GM15510 (cell line): ENCODE results near the gene MDP1.

Source experiments
- POLR2A ChIP-seq: IDR thresholded peaks from 3 replicates; pipeline ENCODE4 v1.6.1; 2011; ENCODE audit warnings: borderline replicate concordance; ENCODE audit not compliant: insufficient read length; ENCODE audit errors: extremely low read depth

The MDP1 gene

DNA sequence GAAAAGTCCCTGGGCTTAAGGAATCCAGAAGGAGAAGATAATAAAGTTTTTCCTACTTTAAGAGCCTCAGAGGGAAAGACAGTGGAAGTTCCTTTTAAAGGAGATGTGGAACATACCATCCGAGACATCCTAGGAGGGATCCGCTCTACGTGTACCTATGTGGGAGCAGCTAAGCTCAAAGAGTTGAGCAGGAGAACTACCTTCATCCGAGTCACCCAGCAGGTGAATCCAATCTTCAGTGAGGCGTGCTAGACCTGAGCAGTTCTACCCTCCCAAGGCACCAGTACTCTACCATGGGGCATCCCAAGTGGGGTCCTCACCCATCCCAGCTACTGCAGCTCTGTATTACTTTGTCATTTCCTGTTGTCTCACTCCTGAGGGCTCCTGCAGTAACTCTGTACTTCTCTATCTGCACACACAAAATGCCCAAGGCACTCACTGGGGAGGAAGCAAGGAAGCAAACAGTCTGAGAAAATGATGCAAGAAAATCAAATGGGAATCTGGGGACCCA, 22.7 kb upstream of the MDP1 start:
- TF ChIP-seq POLR2A: no peak

DNA sequence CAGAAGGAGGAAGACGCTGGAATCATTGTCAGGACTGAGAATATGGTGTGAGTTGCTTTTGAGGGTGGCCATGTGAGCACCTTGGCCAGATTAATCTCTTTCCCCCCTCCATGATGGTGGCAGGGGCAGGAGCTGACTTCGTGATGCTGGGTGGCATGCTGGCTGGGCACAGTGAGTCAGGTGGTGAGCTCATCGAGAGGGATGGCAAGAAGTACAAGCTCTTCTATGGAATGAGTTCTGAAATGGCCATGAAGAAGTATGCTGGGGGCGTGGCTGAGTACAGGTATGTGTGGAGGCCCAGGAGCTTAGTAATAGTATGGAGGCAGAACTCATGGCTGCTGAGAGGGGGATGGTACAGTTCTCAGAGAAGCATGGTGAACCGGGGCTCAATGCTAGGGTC, 22.3 kb upstream of the MDP1 start:
- TF ChIP-seq POLR2A: no peak

DNA sequence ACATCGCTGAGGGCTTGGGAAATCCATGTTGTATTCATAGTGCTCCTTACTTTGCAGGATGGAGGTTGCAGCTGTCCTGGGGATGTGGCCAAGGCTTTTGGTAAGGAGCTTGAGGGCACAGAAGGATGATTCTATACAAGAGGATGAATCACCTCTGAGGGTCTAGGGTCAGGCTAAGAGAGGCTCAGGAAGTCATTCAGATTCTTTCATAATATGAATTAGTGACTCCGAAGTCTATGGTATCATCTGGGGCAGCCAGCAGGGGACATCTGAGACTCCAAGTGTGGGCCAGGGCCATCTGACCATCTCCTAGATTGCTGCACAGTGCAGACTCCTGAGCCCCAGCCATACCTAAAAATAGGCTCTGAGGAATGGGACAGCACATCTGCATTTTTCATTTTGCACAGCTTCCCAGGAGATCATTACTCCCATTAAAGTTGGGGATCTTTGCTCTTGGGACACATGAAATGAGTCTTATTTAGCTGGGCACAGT, 21.6 kb upstream of the MDP1 start:
- no peak for TF ChIP-seq POLR2A

DNA sequence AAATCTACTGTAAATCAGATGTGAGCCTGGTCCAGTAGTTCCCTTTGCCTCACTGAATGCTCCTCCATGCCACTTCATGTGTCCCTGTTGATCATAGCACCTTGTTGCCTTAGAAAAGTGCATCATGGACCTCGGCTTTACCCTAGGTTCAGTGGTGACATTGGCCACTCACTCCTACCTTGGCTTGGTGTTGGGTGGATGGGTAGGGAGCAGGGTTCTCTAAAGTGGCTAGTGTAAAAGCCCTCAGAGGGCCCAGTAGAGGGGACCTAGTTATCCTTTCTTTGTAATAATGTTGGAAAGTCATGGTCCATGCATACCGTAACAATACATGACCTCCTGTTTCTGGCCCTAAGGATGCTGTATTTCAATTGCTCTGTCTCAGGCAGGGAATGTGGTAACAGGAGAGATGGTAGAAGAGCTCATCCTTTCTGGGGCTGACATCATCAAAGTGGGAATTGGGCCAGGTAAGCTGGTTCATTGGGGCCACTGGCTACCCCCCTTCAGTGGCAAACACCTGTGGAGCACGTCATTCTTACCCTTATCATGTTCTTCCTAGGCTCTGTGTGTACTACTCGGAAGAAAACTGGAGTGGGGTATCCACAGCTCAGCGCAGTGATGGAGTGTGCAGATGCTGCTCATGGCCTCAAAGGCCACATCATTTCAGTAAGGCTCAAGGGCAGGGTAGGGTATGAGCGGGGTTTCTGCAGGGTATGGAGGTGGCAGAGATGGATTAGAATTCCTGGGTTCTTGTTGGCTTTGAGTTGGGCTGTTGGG, 21.0 kb upstream of the MDP1 start:
- TF ChIP-seq POLR2A: no peak

DNA sequence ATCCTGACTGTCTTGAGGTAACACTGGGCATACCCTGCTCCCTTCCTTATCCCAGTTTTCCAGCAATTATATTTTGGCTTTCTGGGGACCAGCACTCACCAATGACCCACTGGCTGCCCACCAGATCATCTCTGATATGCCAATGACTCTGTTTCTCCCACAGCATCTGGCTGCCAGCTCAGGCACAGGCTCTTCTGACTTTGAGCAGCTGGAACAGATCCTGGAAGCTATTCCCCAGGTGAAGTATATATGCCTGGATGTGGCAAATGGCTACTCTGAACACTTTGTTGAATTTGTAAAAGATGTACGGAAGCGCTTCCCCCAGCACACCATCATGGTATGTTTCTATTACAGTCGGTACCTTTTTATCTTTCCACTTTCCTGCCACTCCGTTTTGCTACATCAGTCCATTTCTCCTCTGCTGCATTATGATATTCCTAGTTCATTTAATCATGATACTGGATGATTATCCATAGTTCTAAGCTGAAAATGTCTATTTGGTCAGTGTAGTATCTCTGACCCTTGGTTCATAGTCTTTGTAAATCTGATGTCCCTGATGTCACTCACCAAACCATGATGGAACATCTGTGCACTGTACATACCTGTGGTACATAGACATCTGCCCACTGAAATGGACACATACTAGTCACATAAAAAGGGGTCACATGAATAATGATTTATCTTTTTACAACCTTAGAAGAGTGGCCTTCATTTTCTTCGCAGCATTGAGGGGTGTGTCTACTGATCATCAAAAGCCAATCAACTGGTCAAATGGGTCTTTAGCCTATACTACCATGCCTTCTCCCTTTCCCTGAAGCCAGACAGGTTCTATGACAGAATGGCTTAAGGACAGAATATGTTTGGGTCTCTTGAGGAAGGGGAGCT, 20.2 kb upstream of the MDP1 start:
- TF ChIP-seq POLR2A: no peak

DNA sequence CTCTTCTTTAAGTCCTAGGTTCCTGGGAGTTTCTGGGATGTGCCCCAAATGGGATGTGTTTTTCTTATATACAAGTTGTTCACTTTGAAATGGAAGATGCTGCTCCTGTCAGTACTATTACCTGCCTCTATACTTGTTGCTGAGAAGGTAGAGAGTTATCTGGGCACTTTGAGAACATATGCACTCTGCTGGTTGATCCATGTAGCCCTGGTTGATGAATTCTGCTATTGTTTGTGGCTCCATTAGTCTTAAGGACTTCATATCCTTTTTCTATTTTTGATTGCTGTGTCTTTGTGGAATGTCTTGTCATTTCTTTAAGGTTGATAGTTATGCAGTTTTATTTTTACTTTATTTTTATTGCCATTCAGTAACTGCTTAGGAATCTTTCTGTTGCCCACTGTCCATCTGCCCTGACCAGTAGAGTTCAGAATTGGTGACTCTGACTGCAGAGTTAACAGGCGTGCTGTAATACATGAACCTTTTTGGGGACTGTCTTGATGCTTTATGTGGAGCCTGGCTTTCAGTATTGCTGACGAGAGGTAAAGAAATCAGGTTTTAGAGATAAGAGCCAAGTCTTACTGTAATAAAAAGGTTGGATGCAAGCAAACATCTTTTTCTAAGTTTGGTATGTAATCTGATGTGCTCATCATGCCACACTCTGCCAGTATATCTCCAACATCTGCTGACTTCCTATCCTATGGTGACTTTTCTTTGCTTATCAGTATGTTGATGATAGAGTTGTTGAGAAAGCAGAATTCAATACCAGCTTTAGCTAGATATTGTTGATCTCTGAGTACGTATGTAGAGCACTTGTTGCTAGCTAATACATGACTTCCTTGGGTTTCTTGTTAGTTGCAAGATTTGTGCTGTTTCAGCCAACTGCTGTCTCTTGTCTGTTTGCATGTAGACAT, 18.5 kb upstream of the MDP1 start:
- TF ChIP-seq POLR2A: no peak

DNA sequence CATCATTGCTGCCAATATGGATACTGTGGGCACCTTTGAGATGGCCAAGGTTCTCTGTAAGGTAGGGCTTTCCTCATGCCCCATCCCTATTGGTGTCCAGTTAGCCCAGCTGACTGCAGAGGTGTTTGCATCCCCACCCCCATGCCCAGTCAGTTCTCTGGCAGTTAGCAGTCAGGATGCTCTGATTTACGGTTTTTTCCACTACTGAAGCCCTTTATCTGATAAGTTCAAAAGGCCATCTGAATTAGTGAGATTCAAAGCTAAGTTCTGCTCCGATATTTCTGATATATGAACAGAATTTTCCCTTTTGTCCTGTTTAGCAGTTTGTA, 17.6 kb upstream of the MDP1 start:
- TF ChIP-seq POLR2A: no peak

DNA sequence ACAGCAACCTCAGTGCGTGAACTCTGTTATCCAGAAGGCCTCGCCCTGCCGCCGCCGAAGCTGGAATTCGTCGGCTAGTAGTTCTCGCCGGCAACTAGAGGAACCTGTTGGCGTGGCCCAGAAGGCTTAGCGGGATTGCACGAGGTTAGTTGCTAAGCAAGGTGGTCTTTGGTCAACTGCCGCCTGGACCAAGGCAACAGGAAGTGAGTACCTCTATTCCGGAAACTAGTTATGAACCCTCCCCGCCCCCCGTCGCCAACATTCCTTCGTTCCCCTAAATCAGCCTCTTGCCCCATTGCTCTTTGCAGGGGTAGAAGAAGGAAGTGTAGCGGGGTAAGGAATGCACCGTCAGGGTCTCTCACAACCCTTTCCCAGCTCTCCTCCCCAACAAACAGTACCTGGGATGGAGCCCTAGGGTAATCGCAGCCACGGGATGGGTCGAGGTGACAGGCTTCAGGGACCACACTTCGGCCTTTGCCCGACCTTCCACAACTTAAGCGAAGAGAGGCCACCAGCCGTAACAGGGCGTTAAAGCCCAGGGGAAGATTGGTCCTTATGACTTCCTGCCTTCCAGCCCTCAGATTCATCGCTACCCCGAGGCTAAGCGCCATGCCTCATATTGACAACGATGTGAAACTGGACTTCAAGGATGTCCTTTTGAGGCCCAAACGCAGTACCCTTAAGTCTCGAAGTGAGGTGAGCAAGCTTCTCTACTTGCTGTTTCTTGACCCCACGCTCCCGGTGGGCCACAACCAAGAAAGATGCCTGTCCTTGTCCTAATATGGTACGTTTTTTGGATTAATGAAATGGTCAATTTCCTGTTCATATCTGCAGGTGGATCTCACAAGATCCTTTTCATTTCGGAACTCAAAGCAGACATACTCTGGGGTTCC, 17.0 kb upstream of the MDP1 start, which contains the start of gene GMPR2:
GMPR2 (plus strand) TSS at position 285 of the 893 bp plus-strand sequence; CDS start at position 610, 325 bp downstream.
- peak; percentile 38 for TF ChIP-seq POLR2A

DNA sequence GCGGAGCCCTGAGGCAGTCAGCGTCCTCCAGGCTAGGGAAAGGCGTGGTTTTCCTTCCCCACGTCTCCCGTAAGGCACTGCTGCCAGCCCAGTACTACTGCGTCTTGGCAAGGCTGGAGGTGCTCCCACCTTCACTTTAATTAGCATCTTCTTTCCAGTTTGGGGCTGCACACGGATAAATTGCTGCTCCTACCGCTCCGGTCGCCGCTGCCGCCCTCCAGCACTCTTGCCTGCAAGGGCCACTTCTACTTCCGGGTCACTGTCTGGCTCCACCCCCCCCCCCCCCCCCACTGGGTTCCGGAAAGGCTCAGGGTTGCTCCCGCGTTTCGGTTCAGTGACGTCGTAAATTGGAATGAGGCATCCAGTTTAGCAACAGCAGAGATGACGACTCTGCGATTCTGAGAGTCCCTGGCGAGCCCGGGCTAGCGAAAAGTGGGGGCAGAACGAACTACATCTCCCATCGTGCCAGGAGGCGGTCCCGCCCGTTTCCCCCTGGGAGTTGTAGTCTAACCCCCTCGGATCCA, 16.3 kb upstream of the MDP1 start, which contains the start of gene NEDD8:
NEDD8 (minus strand) TSS at position 247 of the 524 bp plus-strand sequence; CDS start at position 147, 100 bp downstream.
- peak; percentile 59 for TF ChIP-seq POLR2A

DNA sequence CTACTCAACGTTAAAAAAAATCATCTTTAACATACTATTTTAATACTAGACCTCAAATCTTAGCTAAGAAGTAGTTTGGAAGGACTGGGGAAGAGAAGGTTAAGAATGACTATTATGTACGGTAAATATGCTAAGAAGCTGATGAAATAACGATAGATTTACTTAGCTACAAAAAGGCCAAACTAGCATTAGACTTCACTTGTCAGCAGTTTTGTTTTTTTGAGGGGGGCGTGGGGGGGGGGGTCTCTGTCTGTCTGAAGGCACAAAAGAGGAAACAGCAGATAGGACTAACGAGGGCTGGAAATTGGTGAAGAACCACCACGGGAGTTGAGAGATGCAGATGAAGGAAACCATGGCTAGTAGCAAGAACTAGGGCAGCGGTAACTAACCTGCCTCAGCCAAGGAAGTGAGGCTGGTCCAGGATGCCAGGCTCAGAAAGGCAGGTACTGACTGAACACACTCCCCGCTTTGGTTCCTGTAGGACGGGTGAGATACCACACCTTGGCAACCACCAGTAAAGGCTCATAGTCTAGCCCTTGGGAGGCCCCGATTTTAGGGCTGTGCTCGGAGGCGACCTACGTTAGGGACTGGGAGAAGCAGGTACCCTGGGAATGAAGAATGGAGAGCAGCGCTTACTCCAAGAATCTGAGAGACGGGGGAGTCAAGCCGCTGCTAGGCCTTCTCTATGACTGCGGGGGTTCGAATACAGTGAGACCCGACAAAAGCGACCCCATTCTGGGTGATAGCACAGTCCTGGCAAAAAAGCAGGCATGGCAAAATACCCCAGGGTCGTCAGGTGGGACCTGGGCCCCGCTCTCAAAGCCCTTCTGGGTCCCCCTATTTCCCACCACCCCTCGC, 15.6 kb upstream of the MDP1 start:
- TF ChIP-seq POLR2A: no peak

DNA sequence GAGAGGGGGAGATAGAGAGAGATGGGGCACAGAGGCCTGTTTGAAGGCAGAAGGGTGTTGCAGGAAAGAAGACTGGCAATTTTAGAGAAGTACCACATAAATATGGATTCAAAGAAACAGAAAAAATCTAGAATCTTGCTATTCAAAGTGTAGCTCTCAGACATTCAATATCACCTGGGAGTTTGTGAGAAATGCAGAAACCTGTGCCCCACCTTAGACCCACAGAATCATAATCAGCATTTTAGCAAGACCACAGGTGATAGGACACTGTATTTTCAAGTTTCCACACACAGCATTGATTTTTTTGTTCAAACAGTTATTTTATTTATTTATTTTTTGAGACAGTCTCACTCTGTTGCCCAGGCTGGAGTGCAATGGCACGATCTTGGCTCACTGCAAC, 13.0 kb upstream of the MDP1 start:
- no peak for TF ChIP-seq POLR2A

DNA sequence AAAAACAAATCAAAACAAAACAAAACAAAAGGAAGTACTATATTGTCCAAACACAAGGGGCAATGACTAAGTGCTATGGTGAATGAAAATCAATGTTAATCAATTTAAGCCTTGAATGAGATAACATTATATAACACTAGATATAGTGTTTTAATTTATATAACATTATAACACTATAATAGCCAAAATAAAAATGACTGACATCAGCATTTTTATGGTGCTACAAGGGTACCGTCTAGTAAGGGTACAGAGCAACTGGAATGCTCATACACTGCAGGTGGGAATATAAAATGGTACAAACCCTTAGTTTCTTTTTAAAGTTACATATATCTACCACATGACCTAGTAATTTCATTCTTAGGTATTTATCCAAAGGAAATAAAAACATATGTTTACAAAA, 10.6 kb upstream of the MDP1 start:
- TF ChIP-seq POLR2A: no peak
